Stimulated activated CD8-positive, alpha-beta memory T cell treated with anti-CD3 and anti-CD28 coated beads, Interleukin-7, amount 100 ng/mL, for 4 hours (primary cell): Measurements from ENCODE around the gene DBT.
"Not testable (repeated sequence)": the region's sequence is repeated elsewhere in the genome, so short reads cannot be mapped to it uniquely, and the experiment has no call there.

Source experiments
- DNase-seq, 2 donors: peaks; one replicate each; pipeline ENCODE4 v3.0.0-alpha.2; 2020; ENCODE audit warnings: low read depth in 2 of 2

Gene DBT

DNA sequence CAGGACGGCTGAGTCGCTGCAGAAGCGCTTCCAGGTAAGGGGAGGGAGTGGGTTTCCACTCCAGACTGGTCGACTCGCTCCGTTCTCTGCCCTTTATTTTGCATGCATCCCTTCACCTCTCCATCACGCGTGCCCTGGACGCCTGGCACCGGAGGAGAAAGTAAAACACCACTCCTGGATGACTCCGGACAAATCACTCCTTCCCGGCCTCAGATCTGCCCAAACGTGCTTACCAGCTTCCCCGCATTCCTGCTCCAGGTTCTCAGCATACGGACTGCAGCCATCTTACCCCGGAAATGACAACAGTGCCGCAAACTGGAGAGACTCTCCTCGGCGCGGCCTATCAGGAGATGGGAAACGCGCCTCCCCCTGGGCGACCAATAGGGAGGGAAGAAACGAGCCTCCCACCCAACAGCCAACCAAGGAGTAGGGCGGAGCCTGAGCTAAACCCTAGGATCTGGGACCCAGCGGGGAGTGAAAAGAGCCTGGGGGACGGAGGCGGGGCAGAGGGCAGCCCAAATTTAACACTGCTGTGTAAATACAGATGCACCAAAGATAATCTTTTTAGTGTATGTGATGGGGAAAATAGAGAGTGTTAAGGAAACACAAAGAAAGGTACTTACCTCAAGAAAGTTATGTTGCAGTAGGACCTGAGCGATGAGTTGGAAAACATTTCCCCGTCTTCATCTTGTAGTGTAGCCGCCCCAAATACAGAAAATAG is at the start of gene DBT:
Gene DBT (minus strand): TSS at position 298 of the 721 bp plus-strand sequence. CDS start 14 bp downstream, at position 284.
- DNase-seq: peak; percentile 86

- DNase-seq: no peak
Measured at GRCh38 chr1:100298512-100298911, 48.9 kb upstream of the DBT start.

DNA sequence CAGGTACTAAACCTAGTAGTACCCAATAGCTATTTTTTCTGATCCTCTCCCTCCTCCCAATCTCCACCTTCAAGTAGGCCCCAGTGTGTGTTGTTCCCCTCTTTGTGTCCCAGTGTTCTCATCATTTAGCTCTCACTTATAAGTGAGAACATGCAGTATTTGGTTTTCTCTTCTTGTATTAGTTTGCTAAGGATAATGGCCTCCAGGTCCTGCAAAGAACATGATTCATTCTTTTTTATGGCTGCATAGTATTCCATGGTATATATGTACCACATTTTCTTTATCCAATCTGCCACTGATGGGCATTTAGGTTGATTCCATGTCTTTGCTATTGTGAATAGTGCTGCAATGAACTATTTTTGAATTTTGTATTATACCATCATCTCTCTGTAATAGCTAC is 47.4 kb upstream of the DBT start:
- DNase-seq: not testable (repeated sequence)

- no peak for DNase-seq
Measured at GRCh38 chr1:100296140-100296539, 46.5 kb upstream of the DBT start.

DNA sequence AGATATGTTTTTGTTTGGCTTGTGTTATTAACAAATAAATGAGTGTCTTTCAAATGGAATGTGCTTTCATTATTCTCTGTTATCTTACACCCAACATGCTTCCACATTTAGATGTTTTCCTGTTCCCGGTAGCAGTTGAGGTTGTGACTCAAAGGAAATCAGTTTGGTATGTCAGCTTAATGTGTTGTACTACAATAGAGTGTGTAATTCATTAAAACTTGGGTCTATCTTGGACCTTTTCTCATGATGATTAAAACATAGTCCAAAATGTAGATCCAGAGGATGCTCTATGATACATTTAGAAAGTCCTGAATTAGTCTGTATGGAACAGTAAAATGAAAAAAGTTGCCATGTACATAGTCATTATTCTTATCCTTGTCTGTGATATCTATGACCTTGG is 43.1 kb upstream of the DBT start:
- DNase-seq: no peak

DNA sequence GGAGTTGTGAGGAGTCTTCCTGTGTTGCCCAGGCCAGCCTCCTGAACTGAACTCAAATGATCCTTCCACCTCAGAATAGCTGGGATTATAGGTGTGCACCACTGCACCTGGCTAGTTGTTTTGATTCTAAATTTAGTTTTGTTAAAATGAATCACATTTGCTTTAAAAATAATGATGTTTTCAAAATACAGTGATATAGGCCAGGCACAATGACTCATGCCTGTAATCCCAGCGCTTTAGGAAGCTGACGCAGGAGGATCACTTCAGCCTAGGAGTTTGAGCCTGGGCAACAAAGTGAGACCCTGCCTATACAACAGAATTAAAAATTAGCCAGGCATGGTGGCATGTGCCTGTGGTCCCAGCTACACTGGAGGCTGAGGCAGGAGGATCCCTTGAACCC is 40.7 kb upstream of the DBT start:
- DNase-seq: no peak

GRCh38 chr1:100287162-100287561 is 37.5 kb upstream of the DBT start:
- DNase-seq: no peak

- no peak for DNase-seq
Measured at GRCh38 chr1:100284591-100284990, 35.0 kb upstream of the DBT start.

GRCh38 chr1:100279954-100280682 is 30.5 kb upstream of the DBT start:
- no peak for DNase-seq

DNA sequence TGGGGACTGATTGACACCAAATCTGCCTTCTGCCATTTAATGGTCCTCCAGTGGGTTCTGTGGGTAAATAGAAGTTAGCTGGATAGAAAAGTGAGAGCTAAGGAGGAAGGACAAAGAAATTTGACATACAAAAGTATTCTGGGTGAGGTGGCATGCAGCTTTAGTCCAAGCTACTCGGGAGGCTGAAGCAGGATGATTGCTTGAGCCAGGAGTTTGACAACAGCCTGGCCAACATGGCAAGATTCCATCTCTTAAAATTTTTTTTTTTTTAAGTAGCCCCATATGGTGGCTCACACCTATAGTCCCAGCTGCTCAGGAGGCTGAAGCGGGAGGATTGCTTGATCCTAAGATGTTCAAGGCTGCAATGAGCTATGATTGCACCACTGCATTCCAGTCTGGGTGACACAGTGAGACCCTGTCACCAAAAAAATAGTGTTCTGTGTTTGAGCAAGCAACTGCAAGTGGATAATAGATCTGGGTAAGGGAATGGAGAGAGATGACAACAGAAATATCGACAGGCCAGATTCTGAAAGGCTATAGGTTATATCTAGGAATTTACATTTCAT is 29.8 kb upstream of the DBT start:
- no peak for DNase-seq

DNA sequence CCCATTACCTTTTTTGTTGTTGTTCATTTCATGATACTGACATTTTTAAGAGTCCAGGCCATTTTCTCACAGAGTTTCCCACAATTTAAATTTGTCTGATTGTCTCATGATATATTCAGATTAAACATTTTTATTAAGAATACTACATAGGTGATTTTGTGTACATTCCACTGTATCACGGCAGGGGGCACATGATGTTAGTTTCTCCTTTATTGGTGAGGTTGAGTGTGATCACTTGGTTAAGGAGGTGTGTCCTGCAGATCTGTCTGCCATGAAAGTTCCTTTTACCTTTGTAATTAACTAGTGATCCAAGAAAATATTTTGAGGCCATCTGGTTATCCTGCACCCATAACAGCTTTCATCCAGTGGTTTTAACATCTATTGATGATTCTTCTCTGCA is 28.2 kb upstream of the DBT start:
- no peak for DNase-seq

DNA sequence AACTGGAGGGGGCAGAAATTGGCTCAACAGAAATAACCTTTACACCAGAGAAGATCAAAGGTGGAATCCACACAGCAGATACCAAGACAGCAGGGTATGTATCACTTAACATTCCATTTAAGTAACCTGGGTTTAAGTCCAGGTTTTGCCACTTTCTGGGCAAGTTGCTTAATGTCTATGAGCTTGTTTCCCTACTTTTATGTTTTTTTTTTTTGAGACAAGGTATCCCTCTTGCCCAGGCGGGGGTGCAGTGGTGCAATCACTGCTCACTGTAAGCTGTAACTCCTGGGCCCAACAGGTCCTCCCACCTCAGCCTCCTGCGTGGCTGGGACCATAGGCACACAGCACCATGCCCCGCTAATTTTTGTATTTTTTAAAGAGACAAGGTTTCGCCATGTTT is 18.6 kb upstream of the DBT start:
- DNase-seq: no peak

DNA sequence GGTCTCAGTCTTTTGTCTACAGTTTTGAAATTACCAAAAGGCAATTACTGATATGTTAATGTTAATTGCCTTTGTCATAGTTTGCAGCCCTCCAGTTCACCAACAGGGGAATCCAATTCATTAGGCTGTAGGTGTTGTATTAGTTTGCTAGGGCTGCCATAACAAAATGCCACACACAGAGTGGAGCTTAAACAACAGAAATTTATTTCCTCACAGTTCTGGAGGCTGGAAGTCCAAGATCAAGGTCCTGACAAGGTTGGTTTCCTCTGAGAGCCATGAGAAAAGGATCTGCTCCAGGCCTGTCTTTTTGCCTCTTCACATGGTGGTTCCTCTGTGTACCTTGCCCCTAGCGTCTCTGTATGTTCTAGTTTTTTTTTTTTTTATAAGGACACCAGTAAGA is 17.6 kb upstream of the DBT start:
- no peak for DNase-seq

GRCh38 chr1:100266741-100267140 is 17.1 kb upstream of the DBT start:
- DNase-seq: no peak

DNA sequence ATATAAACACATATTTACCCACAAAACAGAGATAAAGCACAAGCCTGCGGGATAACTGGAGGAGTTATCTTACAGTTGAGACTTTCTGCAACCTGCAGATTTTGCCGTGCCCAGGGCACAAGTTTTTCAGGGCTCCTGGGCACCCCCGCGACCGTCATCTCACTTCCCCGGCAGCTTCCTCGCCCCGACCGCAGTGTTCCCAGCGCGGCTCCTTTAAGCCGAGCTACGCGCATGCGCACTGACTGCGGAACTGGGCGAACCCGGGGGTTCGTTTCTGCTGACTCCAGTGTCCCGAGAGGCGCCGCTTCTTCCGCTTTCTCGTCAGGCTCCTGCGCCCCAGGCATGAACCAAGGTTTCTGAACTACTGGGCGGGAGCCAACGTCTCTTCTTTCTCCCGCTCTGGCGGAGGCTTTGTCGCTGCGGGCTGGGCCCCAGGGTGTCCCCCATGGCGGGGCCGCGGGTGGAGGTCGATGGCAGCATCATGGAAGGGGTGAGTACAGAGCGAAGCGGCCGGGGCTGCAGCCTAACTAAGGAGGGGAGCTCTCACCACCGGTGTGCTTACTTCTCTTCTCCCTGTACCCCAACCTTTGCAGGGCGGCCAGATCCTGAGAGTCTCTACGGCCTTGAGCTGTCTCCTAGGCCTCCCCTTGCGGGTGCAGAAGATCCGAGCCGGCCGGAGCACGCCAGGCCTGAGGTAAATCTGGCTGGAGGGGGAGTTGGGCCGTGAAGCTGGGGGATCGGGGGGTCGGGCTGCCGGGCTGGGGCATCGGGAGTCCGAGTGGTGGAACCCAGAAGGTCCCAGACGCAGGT is 16.5 kb upstream of the DBT start, which contains the start of gene RTCA:
Gene RTCA (plus strand): TSS at position 286 of the 810 bp plus-strand sequence. CDS start 160 bp downstream, at position 446.
- DNase-seq: peak; percentile 89 to 92

- no peak for DNase-seq
Measured at GRCh38 chr1:100265562-100265930, 15.9 kb upstream of the DBT start.

- DNase-seq: not testable (repeated sequence)
Measured at GRCh38 chr1:100264081-100264480, 14.4 kb upstream of the DBT start.

GRCh38 chr1:100261686-100262085 is 12.1 kb upstream of the DBT start:
- no peak for DNase-seq

- not testable (repeated sequence) for DNase-seq
Measured at GRCh38 chr1:100258427-100258826, 8.8 kb upstream of the DBT start.

DNA sequence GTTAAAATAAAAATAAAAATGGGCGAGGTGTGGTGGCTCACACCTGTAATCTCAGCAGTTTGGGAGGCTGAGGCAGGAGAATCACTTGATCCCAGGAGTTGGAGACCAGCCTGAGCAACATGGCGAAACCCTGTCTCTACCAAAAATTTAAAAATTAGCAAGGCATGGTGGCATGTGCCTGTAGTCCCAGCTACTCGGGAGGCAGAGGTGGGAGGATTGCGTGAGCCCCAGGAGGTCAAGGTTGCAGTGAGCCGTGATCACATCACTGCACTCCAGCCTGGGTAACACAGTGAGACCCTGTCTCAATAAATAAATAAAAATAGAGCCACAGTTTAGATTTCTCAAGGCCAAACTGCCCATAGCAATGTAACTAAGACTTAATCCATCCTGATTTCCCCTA is 6.6 kb upstream of the DBT start:
- DNase-seq: not testable (repeated sequence)

DNA sequence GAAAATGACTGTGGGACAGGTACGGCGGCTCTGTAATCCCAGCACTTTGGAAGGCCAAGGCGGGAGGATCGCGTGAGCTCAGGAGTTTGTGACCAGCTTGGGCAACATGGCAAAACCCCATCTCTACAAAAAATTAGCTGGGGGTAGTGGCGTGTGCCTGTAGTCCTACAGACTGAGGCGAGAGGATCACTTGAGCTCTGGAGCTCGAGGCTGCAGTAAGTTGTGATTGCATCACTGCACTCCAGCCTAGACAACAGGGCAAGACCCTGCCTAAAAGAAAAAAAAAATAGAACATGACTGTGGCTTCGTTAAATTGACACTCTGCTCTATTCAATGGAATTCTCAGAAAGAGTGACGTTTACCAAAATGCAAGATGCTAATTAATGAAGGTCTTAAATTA is 3.9 kb upstream of the DBT start:
- DNase-seq: no peak

DNA sequence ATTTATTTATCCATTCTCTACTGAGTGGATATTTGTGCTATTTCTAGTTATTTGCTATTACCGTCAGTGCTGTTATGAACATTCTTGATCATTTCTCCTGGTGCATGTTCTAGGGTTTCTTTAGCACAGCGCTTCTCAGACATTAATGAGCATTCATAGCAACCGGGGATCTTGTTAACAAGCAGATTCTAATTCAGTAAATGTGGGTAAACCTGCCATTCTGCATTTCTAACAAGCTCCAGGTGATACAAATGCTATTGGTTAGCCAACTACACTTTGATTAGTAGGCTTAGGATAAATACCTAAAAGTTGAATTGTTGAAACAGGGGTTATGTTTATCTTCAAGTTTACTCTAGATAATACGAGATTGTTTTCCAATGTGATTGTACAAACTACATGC is 3.3 kb upstream of the DBT start:
- no peak for DNase-seq
